ENCODE measurements around the gene PTPRC. TPM values are rescaled to one million over a fixed set of nuclear protein-coding genes. Genes with fewer than 3 reads are reported as not detected.

The PTPRC gene
- total RNA-seq, 3 donors from 2014 or later = 22.0 to 36.0 (median 35.7) TPM

DNA sequence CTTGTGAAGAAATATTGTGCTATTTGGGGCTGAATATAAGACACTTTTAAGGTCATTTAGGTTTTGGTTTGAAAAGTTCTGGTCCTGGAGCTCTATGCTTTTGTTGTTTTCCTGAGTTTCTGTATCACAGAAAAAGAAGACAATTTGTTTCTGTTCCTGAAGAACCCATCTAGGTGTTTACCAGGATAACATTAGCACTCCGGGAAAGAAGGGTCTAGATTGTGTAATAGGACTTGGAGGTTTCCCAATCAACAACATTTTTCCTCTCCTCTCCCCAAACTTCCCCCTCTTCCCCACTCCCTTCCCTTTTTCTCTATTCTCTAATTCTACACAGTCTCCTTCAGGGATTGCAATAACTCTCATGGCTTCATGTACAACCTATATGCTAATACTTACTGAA, 78.7 kb downstream of the PTPRC start:
- Histone ChIP-seq H3K4me1 (no peaks in the 10 kb centered on the region), H3K36me3 (no peaks in the 10 kb centered on the region), H3K27ac (no peak overlapping the region), H3K9me3 (no peaks in the 10 kb centered on the region), H3K4me3 (no peak overlapping the region), H3K27me3 (no peaks in the 10 kb centered on the region)
- TF ChIP-seq POLR2A (IDR thresholded peaks at IDR 0.05) = no peak
- TF ChIP-seq, protein P1, sequence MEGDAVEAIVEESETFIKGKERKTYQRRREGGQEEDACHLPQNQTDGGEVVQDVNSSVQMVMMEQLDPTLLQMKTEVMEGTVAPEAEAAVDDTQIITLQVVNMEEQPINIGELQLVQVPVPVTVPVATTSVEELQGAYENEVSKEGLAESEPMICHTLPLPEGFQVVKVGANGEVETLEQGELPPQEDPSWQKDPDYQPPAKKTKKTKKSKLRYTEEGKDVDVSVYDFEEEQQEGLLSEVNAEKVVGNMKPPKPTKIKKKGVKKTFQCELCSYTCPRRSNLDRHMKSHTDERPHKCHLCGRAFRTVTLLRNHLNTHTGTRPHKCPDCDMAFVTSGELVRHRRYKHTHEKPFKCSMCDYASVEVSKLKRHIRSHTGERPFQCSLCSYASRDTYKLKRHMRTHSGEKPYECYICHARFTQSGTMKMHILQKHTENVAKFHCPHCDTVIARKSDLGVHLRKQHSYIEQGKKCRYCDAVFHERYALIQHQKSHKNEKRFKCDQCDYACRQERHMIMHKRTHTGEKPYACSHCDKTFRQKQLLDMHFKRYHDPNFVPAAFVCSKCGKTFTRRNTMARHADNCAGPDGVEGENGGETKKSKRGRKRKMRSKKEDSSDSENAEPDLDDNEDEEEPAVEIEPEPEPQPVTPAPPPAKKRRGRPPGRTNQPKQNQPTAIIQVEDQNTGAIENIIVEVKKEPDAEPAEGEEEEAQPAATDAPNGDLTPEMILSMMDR (IDR thresholded peaks at IDR 0.05) = no peak
- TF ChIP-seq POLR2AphosphoS5 (IDR thresholded peaks at IDR 0.05) = no peak
- intact Hi-C loops (cut with DNase I; ENCODE audit: low total_unique reads) = no loop called here
- no peak for DNase-seq (ENCODE audit: low spot score in 2 of 2)

DNA sequence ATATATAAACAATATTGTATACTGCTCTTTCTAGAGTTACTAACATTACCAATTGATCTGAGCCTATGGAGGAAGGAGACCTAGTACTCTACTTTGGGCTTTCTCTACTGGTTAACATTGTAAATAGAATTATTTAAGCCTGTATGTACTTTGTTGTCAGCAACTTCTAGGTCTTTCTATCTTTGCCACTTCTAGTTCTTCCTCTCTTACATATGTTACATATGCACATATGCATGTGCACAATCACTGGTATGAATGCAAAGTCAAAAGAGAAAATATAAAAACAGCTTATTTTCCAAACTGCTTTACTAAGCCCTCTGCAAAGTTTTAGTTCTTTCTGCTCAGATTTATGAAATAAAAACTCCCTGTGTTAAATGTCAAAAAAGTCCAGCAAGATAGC, 84.3 kb downstream of the PTPRC start:
- TF ChIP-seq POLR2AphosphoS5 (IDR thresholded peaks at IDR 0.05) (no peak), POLR2A (IDR thresholded peaks at IDR 0.05) (no peak)
- TF ChIP-seq, protein P1 (IDR thresholded peaks at IDR 0.05) = no peak
- no peak overlapping the region for H3K27ac ChIP-seq
- H3K4me1 ChIP-seq = no peaks in the 10 kb centered on the region
- H3K36me3 ChIP-seq = no peaks in the 10 kb centered on the region
- H3K4me3 ChIP-seq = no peak overlapping the region
- DNase-seq (ENCODE audit: low spot score in 2 of 2) = no peak
- H3K27me3 ChIP-seq = no peaks in the 10 kb centered on the region
- H3K9me3 ChIP-seq = no peaks in the 10 kb centered on the region
- intact Hi-C loops (cut with DNase I; ENCODE audit: low total_unique reads) = no loop called here

DNA sequence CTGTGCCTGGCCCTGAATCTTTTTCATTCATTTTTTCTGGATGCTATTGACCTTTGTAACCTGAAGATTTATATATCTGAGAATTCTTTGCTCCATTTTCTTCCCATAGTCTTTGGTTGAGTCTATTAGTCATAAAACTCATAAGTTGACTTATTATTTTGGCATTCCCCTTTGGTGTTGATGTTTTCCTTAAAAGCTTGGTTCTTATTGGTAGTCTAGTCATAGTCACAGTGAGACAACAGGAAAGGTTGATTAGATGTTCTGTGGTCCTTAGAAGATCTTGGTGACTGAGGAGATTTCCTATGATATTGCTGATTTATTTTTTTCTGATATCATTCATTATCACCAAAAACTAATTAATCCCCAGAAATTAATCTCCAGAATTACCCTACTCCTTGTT, 86.2 kb downstream of the PTPRC start:
- Histone ChIP-seq H3K4me1 (no peaks in the 10 kb centered on the region), H3K9me3 (no peaks in the 10 kb centered on the region), H3K36me3 (no peaks in the 10 kb centered on the region), H3K4me3 (no peak overlapping the region), H3K27ac (no peak overlapping the region), H3K27me3 (no peaks in the 10 kb centered on the region)
- intact Hi-C loops (cut with DNase I; ENCODE audit: low total_unique reads) = no loop called here
- no peak for DNase-seq (ENCODE audit: low spot score in 2 of 2)
- TF ChIP-seq POLR2AphosphoS5 (IDR thresholded peaks at IDR 0.05) = no peak
- TF ChIP-seq, protein P1 (IDR thresholded peaks at IDR 0.05) = no peak
- TF ChIP-seq POLR2A (IDR thresholded peaks at IDR 0.05) = no peak

DNA sequence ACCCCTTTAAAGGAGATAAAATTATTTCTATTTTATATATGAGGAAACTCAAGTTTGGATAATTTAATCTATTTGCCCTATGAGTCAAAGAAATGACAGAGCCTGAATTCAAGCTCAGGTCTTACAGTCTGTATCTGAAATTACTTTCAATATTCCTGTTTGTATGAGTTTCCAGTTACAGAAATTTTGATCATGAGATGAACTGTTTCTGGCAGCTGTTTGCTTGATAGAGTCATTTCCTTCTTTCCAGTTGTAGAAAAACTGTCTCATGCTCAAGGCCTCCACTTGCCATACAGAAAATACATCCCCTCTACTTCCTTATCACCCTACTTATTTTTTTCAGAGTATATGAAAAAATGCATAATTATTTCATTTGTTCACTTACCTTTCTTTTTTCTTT, 87.6 kb downstream of the PTPRC start:
- intact Hi-C loops (cut with DNase I; ENCODE audit: low total_unique reads) = no loop called here
- no peak overlapping the region for H3K4me3 ChIP-seq
- no peaks in the 10 kb centered on the region for H3K4me1 ChIP-seq
- DNase-seq (ENCODE audit: low spot score in 2 of 2) = no peak
- H3K36me3 ChIP-seq = no peaks in the 10 kb centered on the region
- TF ChIP-seq, protein P1 (IDR thresholded peaks at IDR 0.05) = no peak
- TF ChIP-seq POLR2AphosphoS5 (IDR thresholded peaks at IDR 0.05) (no peak), POLR2A (IDR thresholded peaks at IDR 0.05) (no peak)
- H3K27me3 ChIP-seq = no peaks in the 10 kb centered on the region
- no peaks in the 10 kb centered on the region for H3K9me3 ChIP-seq
- H3K27ac ChIP-seq = no peak overlapping the region

DNA sequence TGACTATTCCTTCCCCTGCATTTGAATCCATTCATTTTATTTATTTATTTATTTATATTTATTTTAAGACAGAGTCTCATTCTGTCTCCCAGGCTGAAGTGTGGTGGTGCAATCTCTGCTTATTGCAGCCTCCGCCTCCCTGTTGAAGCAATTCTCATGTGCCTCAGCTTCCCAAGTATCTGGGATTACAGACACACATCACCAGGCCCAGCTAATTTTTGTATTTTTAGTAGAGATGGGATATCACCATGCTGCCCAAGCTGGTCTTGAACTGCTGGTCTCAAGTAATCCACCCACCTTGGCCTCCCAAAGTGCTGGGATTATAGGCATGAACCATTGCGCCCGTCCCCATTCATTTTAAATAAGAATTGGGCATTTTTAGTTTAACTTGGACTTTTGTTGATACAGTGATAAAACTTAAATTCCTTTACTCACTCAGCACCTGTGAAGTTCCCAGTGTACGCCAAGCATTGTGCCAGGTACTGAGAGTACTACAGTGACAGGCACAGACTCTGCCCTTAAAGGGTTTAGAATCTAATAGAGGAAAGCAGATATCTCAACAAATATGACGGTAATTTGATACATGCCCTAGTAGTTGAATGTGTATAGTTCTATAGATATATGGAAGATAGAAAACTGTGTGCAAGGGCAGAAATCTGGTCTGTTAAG, 90.5 kb downstream of the PTPRC start:
- H3K9me3 ChIP-seq = no peaks in the 10 kb centered on the region
- H3K27ac ChIP-seq = no peak overlapping the region
- DNase-seq (ENCODE audit: low spot score in 2 of 2) = no peak
- no peak overlapping the region for H3K4me3 ChIP-seq
- no peaks in the 10 kb centered on the region for H3K4me1 ChIP-seq
- no peaks in the 10 kb centered on the region for H3K36me3 ChIP-seq
- intact Hi-C loops (cut with DNase I; ENCODE audit: low total_unique reads) = no loop called here
- no peaks in the 10 kb centered on the region for H3K27me3 ChIP-seq
- TF ChIP-seq POLR2A (IDR thresholded peaks at IDR 0.05) (no peak), POLR2AphosphoS5 (IDR thresholded peaks at IDR 0.05) (no peak)
- TF ChIP-seq, protein P1 (IDR thresholded peaks at IDR 0.05) = no peak
